SU-DHL-6 (cell line): ENCODE results near the gene KDELR3.

Source experiments
- H2AFZ ChIP-seq: fragments of 200-600 bp; sonication (generic); 2 replicates; pipeline ENCODE4 v1.6.1; 2014; ENCODE audit warnings: low read depth, mild to moderate bottlenecking, moderate library complexity, mixed read lengths, antibody characterized with exemption, low read length; ENCODE audit not compliant: severe bottlenecking
- H3F3A ChIP-seq: fragments of 200-600 bp; shearing (Covaris generic); 2 replicates; pipeline ENCODE4 v1.6.0; 2016; ENCODE audit warnings: antibody characterized with exemption, mild to moderate bottlenecking; ENCODE audit not compliant: insufficient read depth
- H3K27ac ChIP-seq: fragments of 200-600 bp; sonication (generic); 2 replicates; pipeline ENCODE4 v1.5.1; 2016; ENCODE audit warnings: low read depth, mild to moderate bottlenecking, low read length, moderate library complexity, mixed read lengths
- H3K27me3 ChIP-seq: fragments of 200-600 bp; sonication (generic), shearing (Covaris generic); 2 replicates; pipeline ENCODE4 v1.6.0; 2014; ENCODE audit warnings: mild to moderate bottlenecking, low read length
- H3K36me3 ChIP-seq: fragments of 200-600 bp; sonication (generic); 2 replicates; pipeline ENCODE4 v1.6.1; 2014; ENCODE audit warnings: mild to moderate bottlenecking, low read length, mixed read lengths
- H3K4me2 ChIP-seq: fragments of 300-600, 200-600 bp; shearing (Covaris generic), sonication (generic); 2 replicates; pipeline ENCODE4 v1.6.0; 2014; ENCODE audit warnings: low read length, low read depth, mild to moderate bottlenecking; ENCODE audit not compliant: poor library complexity, severe bottlenecking
- H3K4me3 ChIP-seq: fragments of 200-600 bp; sonication (generic); 2 replicates; pipeline ENCODE4 v1.5.1; 2014; ENCODE audit warnings: antibody characterized with exemption, low read length, mild to moderate bottlenecking, mixed read lengths; ENCODE audit not compliant: insufficient read depth, poor library complexity, severe bottlenecking
- H3K79me2 ChIP-seq: fragments of 200-600 bp; sonication (generic); 2 replicates; pipeline ENCODE4 v1.6.1; 2014; ENCODE audit warnings: mild to moderate bottlenecking, low read length, moderate library complexity; ENCODE audit not compliant: insufficient read depth
- H3K9ac ChIP-seq: fragments of 200-600 bp; sonication (generic); 2 replicates; pipeline ENCODE4 v1.7.0; 2014; ENCODE audit warnings: mild to moderate bottlenecking, low read length
- H3K9me2 ChIP-seq: fragments of 200-600 bp; sonication (generic); replicated peaks from 2 replicates; pipeline ENCODE4 v1.6.1; 2014; ENCODE audit warnings: low read length; ENCODE audit not compliant: insufficient read depth
- H3K9me3 ChIP-seq: fragments of 200-600 bp; sonication (generic); 2 replicates; pipeline ENCODE4 v1.6.1; 2014; ENCODE audit warnings: low read length, mixed read lengths; ENCODE audit not compliant: insufficient read depth
- H4K20me1 ChIP-seq: fragments of 200-600 bp; sonication (generic); 2 replicates; pipeline ENCODE4 v1.6.1; 2014; ENCODE audit warnings: low read depth, mild to moderate bottlenecking, antibody characterized with exemption, low read length, moderate library complexity, mixed read lengths
- EZH2phosphoT487 ChIP-seq: fragments of 200-600 bp; sonication (generic), shearing (Covaris generic); conservative IDR thresholded peaks from 2 replicates; pipeline ENCODE4 v1.6.1; 2018; ENCODE audit warnings: mild to moderate bottlenecking, antibody characterized with exemption, low read length, moderate library complexity, mixed read lengths
- TF ChIP-seq, protein P1 (sequence below): fragments of 200-600 bp; sonication (generic); IDR thresholded peaks from one replicate; pipeline ENCODE4 v1.5.1; 2017; ENCODE audit warnings: antibody characterized with exemption, mild to moderate bottlenecking, low read length, moderate library complexity; ENCODE audit not compliant: insufficient read depth, poor library complexity, severe bottlenecking

KDELR3 gene

DNA sequence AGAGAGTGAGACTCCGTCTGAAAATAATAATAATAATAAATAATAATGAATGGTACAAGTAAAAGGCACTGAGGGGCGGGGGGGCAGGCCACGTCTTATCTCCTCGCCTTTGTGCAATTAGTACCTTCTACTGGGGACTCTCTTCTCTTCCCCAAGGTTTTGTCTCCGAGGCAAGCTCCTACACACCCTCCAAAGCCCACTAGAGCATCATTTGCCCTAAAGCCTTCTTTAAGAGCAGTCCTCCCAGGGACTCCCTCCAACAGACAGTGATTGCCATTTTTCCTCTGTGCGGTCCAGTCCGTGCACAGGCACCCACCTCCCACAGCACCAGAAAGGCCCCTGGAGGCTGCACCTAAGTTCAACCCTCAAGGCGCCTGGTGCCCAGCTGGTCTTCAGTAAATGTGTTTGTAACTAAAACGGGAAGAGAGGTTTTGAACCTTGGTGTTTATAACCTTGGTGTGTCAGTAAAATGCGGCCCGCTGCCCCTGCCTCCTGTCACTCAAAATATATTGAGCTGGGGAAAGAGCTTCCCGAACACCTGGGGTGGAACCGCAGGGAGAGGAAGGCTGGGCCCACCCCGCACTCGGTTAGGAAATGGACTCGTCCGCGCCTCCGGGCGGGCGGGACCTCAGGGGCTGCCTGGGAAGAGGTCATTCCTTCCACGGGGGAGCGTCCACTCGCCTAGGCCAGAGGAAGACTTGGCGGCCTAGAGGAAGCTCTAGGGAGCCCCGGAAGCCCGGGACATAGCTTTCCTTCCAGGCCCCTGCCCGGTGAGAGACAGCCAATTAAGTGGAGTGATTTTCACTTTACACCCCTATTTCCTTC, 4.7 kb upstream of the KDELR3 start:
- no peaks in the 10 kb centered on the region for H3K9me3 ChIP-seq
- no peak overlapping the region for H2AFZ ChIP-seq
- no peak overlapping the region for H3K9ac ChIP-seq
- no peaks in the 10 kb centered on the region for H3K79me2 ChIP-seq
- no peaks in the 10 kb centered on the region for H3K27me3 ChIP-seq
- no peak overlapping the region for H3K4me3 ChIP-seq
- TF ChIP-seq EZH2phosphoT487, result no peak
- TF ChIP-seq, protein P1, sequence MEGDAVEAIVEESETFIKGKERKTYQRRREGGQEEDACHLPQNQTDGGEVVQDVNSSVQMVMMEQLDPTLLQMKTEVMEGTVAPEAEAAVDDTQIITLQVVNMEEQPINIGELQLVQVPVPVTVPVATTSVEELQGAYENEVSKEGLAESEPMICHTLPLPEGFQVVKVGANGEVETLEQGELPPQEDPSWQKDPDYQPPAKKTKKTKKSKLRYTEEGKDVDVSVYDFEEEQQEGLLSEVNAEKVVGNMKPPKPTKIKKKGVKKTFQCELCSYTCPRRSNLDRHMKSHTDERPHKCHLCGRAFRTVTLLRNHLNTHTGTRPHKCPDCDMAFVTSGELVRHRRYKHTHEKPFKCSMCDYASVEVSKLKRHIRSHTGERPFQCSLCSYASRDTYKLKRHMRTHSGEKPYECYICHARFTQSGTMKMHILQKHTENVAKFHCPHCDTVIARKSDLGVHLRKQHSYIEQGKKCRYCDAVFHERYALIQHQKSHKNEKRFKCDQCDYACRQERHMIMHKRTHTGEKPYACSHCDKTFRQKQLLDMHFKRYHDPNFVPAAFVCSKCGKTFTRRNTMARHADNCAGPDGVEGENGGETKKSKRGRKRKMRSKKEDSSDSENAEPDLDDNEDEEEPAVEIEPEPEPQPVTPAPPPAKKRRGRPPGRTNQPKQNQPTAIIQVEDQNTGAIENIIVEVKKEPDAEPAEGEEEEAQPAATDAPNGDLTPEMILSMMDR, result no peak
- no peaks in the 10 kb centered on the region for H3F3A ChIP-seq
- H3K4me2 ChIP-seq, result no peak overlapping the region
- H3K36me3 ChIP-seq, result no peaks in the 10 kb centered on the region
- H4K20me1 ChIP-seq, result no peaks in the 10 kb centered on the region
- no peak overlapping the region for H3K27ac ChIP-seq
- H3K9me2 ChIP-seq, result no peaks in the 10 kb centered on the region

DNA sequence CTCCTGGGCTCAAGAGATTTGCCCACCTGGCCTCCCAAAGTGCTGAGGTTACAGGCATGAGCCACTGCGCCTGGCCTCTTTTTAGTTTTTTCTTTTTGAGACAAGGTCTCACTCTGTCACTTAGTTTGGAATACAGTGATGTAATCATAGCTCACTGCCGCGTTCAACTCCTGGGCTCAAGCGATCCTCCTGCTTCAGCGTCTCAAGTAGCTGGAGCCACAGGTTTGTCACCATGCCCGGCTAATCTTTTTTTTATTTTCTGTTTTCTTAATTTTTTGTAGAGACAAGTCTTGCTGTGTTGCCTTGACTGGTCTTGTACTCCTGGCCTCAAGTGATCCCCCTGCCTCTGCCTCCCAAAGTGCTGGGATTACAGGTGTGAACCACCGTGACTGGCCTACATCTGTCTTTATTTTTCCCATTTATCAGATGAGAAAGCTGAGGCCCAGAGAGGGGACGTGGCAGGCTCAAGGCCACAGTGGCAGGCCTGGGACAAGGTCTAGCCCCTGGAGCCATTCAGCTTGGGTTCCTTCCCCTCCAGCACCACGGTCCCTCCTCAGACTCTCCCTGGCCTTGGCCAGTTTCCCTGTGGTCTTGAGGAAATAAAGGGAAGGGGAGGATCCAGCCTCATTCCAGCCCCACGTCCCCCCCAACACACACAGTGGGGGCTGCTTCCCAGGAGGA, 2.8 kb upstream of the KDELR3 start:
- Histone ChIP-seq H4K20me1 (no peaks in the 10 kb centered on the region), H3K79me2 (no peaks in the 10 kb centered on the region), H3K9me2 (no peaks in the 10 kb centered on the region), H3K27me3 (no peaks in the 10 kb centered on the region), H3K9ac (no peak overlapping the region), H2AFZ (no peak overlapping the region), H3F3A (no peaks in the 10 kb centered on the region), H3K36me3 (no peaks in the 10 kb centered on the region), H3K4me3 (no peak overlapping the region), H3K4me2 (no peak overlapping the region), H3K9me3 (no peaks in the 10 kb centered on the region), H3K27ac (no peak overlapping the region)
- TF ChIP-seq EZH2phosphoT487, result no peak
- TF ChIP-seq, protein P1, result no peak

DNA sequence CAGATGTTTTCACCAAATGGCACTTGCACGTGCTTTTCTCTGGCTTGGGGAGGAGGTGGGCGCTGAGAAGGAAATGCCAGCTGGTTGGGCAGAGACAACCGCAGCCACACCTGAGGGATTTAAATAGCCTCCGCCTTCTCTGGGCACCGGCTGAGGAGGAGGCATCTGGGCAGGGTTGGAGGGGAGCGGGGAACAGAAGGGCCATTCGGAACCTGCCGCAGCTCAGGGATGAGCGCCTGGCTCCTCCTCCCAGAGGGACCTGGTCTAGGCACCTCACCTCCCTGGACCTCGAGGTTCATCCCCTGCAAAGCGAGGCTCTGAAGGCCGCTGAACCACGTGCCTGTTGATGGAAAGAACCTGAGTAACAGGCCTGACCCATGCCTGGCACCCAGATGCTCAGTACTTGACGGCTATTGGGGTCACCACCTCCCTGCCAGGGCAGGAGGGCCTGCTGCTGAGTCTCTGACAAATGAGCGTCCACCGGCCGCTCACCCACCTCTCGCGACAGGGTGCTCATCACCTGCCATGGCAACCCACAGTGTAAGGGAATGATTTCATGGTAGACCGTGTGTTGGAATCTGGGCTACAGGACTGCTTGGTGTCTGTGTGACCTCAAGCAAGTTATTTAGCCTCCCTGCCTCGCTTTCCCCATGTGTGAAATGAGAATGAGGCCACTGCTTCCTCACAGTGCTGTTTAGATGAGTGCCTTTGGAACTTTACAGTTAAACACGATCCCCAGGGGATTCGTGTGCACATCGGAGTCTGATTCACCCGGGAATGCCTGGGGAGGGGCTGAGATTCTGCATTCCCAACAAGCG, 2.0 kb upstream of the KDELR3 start:
- H3K27ac ChIP-seq, result no peak overlapping the region
- no peaks in the 10 kb centered on the region for H4K20me1 ChIP-seq
- no peaks in the 10 kb centered on the region for H3K27me3 ChIP-seq
- no peaks in the 10 kb centered on the region for H3K9me3 ChIP-seq
- no peaks in the 10 kb centered on the region for H3K36me3 ChIP-seq
- H3K9ac ChIP-seq, result no peak overlapping the region
- no peak overlapping the region for H3K4me3 ChIP-seq
- TF ChIP-seq EZH2phosphoT487, result no peak
- TF ChIP-seq, protein P1, result no peak
- H3F3A ChIP-seq, result no peaks in the 10 kb centered on the region
- H3K79me2 ChIP-seq, result no peaks in the 10 kb centered on the region
- no peaks in the 10 kb centered on the region for H3K9me2 ChIP-seq
- no peak overlapping the region for H3K4me2 ChIP-seq
- no peak overlapping the region for H2AFZ ChIP-seq
